DOHH2 (cell line): ENCODE results near the gene SP6.

Experiments
- H3F3A ChIP-seq: fragments of 200-600 bp; sonication (generic), shearing (Covaris generic); 2 replicates; pipeline ENCODE4 v1.6.0; 2016; ENCODE audit warnings: antibody characterized with exemption, mild to moderate bottlenecking; ENCODE audit not compliant: control insufficient read depth, insufficient read depth
- H3K27ac ChIP-seq: fragments of 200-600 bp; sonication (generic); 2 replicates; pipeline ENCODE4 v1.5.1; 2014; ENCODE audit warnings: low read depth, mild to moderate bottlenecking, low read length, moderate library complexity
- H3K27me3 ChIP-seq: fragments of 200-600 bp; sonication (generic); 2 replicates; pipeline ENCODE4 v1.6.1; 2014; ENCODE audit warnings: mild to moderate bottlenecking, low read length, mixed read lengths; ENCODE audit not compliant: control insufficient read depth
- H3K36me3 ChIP-seq: fragments of 200-600 bp; sonication (generic); 2 replicates; pipeline ENCODE4 v1.6.1; 2014; ENCODE audit warnings: mild to moderate bottlenecking, low read length, moderate library complexity, mixed read lengths; ENCODE audit not compliant: control insufficient read depth
- H3K4me1 ChIP-seq: fragments of 200-600 bp; sonication (generic); 2 replicates; pipeline ENCODE4 v1.6.1; 2014; ENCODE audit warnings: mild to moderate bottlenecking, low read length, mixed read lengths; ENCODE audit not compliant: control insufficient read depth
- H3K4me2 ChIP-seq: fragments of 200-600 bp; sonication (generic); 2 replicates; pipeline ENCODE4 v1.6.0; 2014; ENCODE audit warnings: mild to moderate bottlenecking, low read length, moderate library complexity
- H3K4me3 ChIP-seq: fragments of 200-600 bp; sonication (generic); 2 replicates; pipeline ENCODE4 v1.5.1; 2014; ENCODE audit warnings: mild to moderate bottlenecking, low read length, mixed read lengths
- H3K79me2 ChIP-seq: fragments of 200-600 bp; sonication (generic); 2 replicates; pipeline ENCODE4 v1.6.1; 2014; ENCODE audit warnings: mild to moderate bottlenecking, low read length, mixed read lengths; ENCODE audit not compliant: control insufficient read depth
- H3K9me2 ChIP-seq: fragments of 200-600 bp; sonication (generic); replicated peaks from 2 replicates; pipeline ENCODE4 v1.6.1; 2014; ENCODE audit warnings: mild to moderate bottlenecking, low read length, mixed read lengths; ENCODE audit not compliant: control insufficient read depth
- H3K9me3 ChIP-seq: fragments of 200-600 bp; sonication (generic); 2 replicates; pipeline ENCODE4 v1.6.1; 2014; ENCODE audit warnings: antibody characterized with exemption, low read length, mixed read lengths; ENCODE audit not compliant: control insufficient read depth, insufficient read depth
- H4K20me1 ChIP-seq: fragments of 200-600 bp; sonication (generic); 2 replicates; pipeline ENCODE4 v1.6.0; 2014; ENCODE audit warnings: low read depth, mild to moderate bottlenecking, antibody characterized with exemption, low read length, moderate library complexity; ENCODE audit not compliant: control insufficient read depth, insufficient read depth
- EZH2phosphoT487 ChIP-seq: fragments of 200-600 bp; sonication (generic); IDR thresholded peaks from 2 replicates; pipeline ENCODE4 v1.6.1; 2017; ENCODE audit warnings: borderline replicate concordance, mild to moderate bottlenecking, antibody characterized with exemption, low read length, moderate library complexity, mixed read lengths
- TF ChIP-seq, protein P1 (sequence below): fragments of 200-600 bp; sonication (generic); IDR thresholded peaks from one replicate; pipeline ENCODE4 v1.5.1; 2014; ENCODE audit warnings: antibody characterized with exemption, mild to moderate bottlenecking, low read depth, low read length; ENCODE audit not compliant: poor library complexity, severe bottlenecking

The SP6 gene

DNA sequence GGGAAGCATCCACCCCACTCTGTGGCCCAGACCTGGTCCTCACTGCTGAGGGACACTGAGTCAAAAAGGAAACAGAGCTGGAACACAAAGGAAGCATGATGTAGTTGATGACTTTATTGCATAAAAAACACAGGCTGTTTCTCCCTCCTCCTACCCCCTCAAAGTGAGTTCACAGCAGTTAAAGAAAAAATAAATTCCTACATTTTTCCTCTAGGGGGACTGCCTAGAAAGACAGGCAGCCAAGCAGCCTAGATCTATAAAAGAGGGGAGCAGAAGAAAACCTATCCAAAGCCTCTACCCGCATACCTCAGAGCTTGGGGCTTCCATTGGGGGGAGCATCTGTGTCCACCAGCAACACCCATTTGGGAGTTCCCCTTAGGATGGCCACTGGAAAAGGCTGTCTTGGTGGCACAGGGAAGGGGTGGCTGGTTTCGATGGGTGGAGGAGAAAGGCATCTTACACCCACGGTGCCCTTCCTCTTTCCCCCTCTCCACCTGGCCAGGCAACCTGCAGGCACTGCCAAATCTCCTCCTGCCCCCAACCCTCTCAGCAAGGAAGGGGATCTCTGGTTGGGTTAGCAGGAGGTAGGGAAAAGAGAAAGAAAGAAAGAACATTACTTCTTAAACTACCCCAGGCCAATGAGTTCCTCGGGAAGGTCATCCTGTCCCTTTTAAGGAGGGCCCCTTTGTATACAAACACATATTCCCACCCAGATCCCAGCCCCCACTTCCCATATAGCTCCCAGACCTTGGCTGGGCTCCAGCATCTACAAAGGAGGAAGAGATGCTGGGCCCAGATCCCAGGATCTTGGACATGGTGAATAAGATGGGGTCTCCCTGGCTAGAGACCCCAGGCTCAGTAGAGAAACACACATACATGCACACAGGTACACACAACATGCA lies 5.9 kb downstream of the SP6 start:
- no peak overlapping the region for H3K27ac ChIP-seq
- no peaks in the 10 kb centered on the region for H3K9me3 ChIP-seq
- H3K9me2 ChIP-seq = no peaks in the 10 kb centered on the region
- peaks cover 20% of the 10 kb centered on the region for H3K4me1 ChIP-seq
- no peaks in the 10 kb centered on the region for H3K36me3 ChIP-seq
- H4K20me1 ChIP-seq = no peaks in the 10 kb centered on the region
- H3K79me2 ChIP-seq = no peaks in the 10 kb centered on the region; the same call in 1 of the 2 replicates
- TF ChIP-seq EZH2phosphoT487 = no peak
- TF ChIP-seq, protein P1, sequence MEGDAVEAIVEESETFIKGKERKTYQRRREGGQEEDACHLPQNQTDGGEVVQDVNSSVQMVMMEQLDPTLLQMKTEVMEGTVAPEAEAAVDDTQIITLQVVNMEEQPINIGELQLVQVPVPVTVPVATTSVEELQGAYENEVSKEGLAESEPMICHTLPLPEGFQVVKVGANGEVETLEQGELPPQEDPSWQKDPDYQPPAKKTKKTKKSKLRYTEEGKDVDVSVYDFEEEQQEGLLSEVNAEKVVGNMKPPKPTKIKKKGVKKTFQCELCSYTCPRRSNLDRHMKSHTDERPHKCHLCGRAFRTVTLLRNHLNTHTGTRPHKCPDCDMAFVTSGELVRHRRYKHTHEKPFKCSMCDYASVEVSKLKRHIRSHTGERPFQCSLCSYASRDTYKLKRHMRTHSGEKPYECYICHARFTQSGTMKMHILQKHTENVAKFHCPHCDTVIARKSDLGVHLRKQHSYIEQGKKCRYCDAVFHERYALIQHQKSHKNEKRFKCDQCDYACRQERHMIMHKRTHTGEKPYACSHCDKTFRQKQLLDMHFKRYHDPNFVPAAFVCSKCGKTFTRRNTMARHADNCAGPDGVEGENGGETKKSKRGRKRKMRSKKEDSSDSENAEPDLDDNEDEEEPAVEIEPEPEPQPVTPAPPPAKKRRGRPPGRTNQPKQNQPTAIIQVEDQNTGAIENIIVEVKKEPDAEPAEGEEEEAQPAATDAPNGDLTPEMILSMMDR = peak; percentile 58
- H3K4me2 ChIP-seq = no peak overlapping the region
- no peaks in the 10 kb centered on the region for H3F3A ChIP-seq
- peaks cover 22% of the 10 kb centered on the region for H3K27me3 ChIP-seq
- H3K4me3 ChIP-seq = no peak overlapping the region

DNA sequence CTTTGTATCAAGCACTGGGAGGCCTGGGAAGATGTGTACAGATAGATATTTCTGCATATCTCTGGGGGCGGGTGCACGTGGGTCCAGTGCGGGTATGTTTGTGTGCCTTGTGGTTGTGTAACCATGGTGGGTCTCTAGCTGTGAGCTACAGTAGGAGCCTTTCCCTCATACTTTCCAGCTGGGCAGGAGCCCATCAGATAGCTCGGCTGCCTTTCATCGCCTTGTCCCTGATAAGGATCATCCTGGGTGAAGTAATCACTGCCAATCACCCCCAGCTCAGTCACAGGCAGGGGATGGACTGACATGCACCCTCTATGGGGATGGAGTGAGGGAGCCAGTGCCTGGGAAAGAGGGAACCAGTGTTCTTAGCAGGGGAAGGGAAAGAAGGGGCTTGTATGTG lies 6.7 kb downstream of the SP6 start:
- Histone ChIP-seq H3K36me3 (no peaks in the 10 kb centered on the region), H3K4me3 (no peak overlapping the region), H3K79me2 (no peaks in the 10 kb centered on the region; the same call in 1 of the 2 replicates), H3F3A (no peaks in the 10 kb centered on the region), H3K4me1 (peaks cover 22% of the 10 kb centered on the region), H4K20me1 (no peaks in the 10 kb centered on the region), H3K4me2 (no peak overlapping the region), H3K27me3 (peaks cover 14% of the 10 kb centered on the region; the same call in 1 of the 2 replicates), H3K9me3 (no peaks in the 10 kb centered on the region), H3K9me2 (no peaks in the 10 kb centered on the region), H3K27ac (no peak overlapping the region)
- TF ChIP-seq EZH2phosphoT487 = no peak
- TF ChIP-seq, protein P1 = no peak

DNA sequence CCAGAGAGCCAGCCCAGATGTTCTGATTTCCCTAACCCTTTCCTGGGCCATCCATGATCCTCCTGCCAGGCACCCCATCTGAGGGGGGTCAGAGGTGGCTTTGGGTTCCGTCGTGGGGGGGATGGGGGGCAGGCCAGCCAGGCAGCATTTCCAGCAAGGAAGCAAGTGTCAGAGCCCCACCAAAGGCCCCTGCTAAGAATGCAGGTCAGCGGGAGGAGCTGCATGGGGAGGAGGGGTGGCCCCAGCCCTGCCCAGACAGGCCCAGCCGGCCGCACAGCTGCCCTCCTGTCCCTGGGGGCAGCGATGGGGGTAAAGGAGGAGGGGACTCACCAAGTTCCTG lies 7.6 kb downstream of the SP6 start:
- H3K9me2 ChIP-seq = no peaks in the 10 kb centered on the region
- H3K9me3 ChIP-seq = no peaks in the 10 kb centered on the region
- 0 out of 2 replicates have a peak overlapping the region, but pooled peaks have one; percentile 8 for H3K4me2 ChIP-seq
- TF ChIP-seq EZH2phosphoT487 = no peak
- TF ChIP-seq, protein P1 = peak; percentile 32
- no peaks in the 10 kb centered on the region; the same call in 1 of the 2 replicates for H3K79me2 ChIP-seq
- no peaks in the 10 kb centered on the region for H3K36me3 ChIP-seq
- peaks cover 9% of the 10 kb centered on the region; the same call in 1 of the 2 replicates for H3K27me3 ChIP-seq
- H3K4me1 ChIP-seq = peaks cover 22% of the 10 kb centered on the region
- no peaks in the 10 kb centered on the region for H3F3A ChIP-seq
- no peak overlapping the region for H3K4me3 ChIP-seq
- no peaks in the 10 kb centered on the region for H4K20me1 ChIP-seq
- no peak overlapping the region for H3K27ac ChIP-seq
